MM.1S (cell line): Measurements from ENCODE around the gene SESN2.

Source experiments
- DNase-seq: peaks from one replicate; pipeline ENCODE4 v3.0.0-alpha.2; 2015
- H2AFZ ChIP-seq: fragments of 300-600 bp; sonication (generic); 2 replicates; pipeline ENCODE4 v1.6.0; 2016; ENCODE audit warnings: antibody characterized with exemption, low read length
- H3F3A ChIP-seq: fragments of 300-600 bp; sonication (generic); 2 replicates; pipeline ENCODE4 v1.6.1; 2016; ENCODE audit warnings: mild to moderate bottlenecking, antibody characterized with exemption, low read length, moderate library complexity, mixed read lengths; ENCODE audit not compliant: insufficient read depth
- H3K27ac ChIP-seq: fragments of 300-600 bp; sonication (generic); 2 replicates; pipeline ENCODE4 v1.5.1; 2016; ENCODE audit warnings: mild to moderate bottlenecking, low read length
- H3K27me3 ChIP-seq: fragments of 300-600 bp; sonication (generic); replicated peaks from 2 replicates; pipeline ENCODE4 v1.6.0; 2016; ENCODE audit warnings: low read length; ENCODE audit not compliant: insufficient read depth
- H3K36me3 ChIP-seq: fragments of 300-600 bp; sonication (generic); replicated peaks from 2 replicates; pipeline ENCODE4 v1.6.1; 2016; ENCODE audit warnings: mild to moderate bottlenecking, low read length, mixed read lengths; ENCODE audit not compliant: insufficient read depth
- H3K4me1 ChIP-seq: fragments of 300-600 bp; sonication (generic); 2 replicates; pipeline ENCODE4 v1.6.1; 2016; ENCODE audit warnings: low read length, mixed read lengths
- H3K4me2 ChIP-seq: fragments of 300-600 bp; sonication (generic); 2 replicates; pipeline ENCODE4 v1.6.0; 2016; ENCODE audit warnings: low read depth, low read length
- H3K4me3 ChIP-seq: fragments of 300-600 bp; sonication (generic); 2 replicates; pipeline ENCODE4 v1.5.1; 2016; ENCODE audit warnings: low read length, mixed read lengths
- H3K79me2 ChIP-seq: fragments of 300-600 bp; sonication (generic); 2 replicates; pipeline ENCODE4 v1.6.1; 2016; ENCODE audit warnings: mixed run types, low read length, mixed read lengths
- H3K9ac ChIP-seq: fragments of 300-600 bp; sonication (generic); 2 replicates; pipeline ENCODE4 v1.6.1; 2016; ENCODE audit warnings: low read length, mixed read lengths
- H3K9me2 ChIP-seq: fragments of 300-600 bp; sonication (generic); replicated peaks from 2 replicates; pipeline ENCODE4 v1.6.1; 2016; ENCODE audit warnings: mild to moderate bottlenecking, low read length, mixed read lengths; ENCODE audit not compliant: insufficient read depth
- H3K9me3 ChIP-seq: fragments of 300-600 bp; sonication (generic); replicated peaks from 2 replicates; pipeline ENCODE4 v1.6.1; 2016; ENCODE audit warnings: mild to moderate bottlenecking, low read length, mixed read lengths; ENCODE audit not compliant: insufficient read depth
- H4K20me1 ChIP-seq: fragments of 300-600 bp; sonication (generic); 2 replicates; pipeline ENCODE4 v1.6.1; 2016; ENCODE audit warnings: mild to moderate bottlenecking, low read length, moderate library complexity, mixed read lengths; ENCODE audit not compliant: insufficient read depth
- EZH2 ChIP-seq: fragments of 300-600 bp; sonication (generic); optimal IDR thresholded peaks from 2 replicates; pipeline ENCODE3; 2017; ENCODE audit warnings: low read depth, mild to moderate bottlenecking, antibody characterized with exemption, low read length, mixed read lengths
- EZH2phosphoT487 ChIP-seq: fragments of 300-600 bp; sonication (generic); IDR thresholded peaks from 2 replicates; pipeline ENCODE4 v1.6.1; 2018; ENCODE audit warnings: antibody characterized with exemption, low read length
- TF ChIP-seq, protein P1 (sequence below): fragments of 300-600 bp; sonication (generic); IDR thresholded peaks from 2 replicates; pipeline ENCODE4 v1.5.1; 2016; ENCODE audit warnings: antibody characterized with exemption, low read length, mixed read lengths

SESN2 gene, protein sequence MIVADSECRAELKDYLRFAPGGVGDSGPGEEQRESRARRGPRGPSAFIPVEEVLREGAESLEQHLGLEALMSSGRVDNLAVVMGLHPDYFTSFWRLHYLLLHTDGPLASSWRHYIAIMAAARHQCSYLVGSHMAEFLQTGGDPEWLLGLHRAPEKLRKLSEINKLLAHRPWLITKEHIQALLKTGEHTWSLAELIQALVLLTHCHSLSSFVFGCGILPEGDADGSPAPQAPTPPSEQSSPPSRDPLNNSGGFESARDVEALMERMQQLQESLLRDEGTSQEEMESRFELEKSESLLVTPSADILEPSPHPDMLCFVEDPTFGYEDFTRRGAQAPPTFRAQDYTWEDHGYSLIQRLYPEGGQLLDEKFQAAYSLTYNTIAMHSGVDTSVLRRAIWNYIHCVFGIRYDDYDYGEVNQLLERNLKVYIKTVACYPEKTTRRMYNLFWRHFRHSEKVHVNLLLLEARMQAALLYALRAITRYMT

DNA sequence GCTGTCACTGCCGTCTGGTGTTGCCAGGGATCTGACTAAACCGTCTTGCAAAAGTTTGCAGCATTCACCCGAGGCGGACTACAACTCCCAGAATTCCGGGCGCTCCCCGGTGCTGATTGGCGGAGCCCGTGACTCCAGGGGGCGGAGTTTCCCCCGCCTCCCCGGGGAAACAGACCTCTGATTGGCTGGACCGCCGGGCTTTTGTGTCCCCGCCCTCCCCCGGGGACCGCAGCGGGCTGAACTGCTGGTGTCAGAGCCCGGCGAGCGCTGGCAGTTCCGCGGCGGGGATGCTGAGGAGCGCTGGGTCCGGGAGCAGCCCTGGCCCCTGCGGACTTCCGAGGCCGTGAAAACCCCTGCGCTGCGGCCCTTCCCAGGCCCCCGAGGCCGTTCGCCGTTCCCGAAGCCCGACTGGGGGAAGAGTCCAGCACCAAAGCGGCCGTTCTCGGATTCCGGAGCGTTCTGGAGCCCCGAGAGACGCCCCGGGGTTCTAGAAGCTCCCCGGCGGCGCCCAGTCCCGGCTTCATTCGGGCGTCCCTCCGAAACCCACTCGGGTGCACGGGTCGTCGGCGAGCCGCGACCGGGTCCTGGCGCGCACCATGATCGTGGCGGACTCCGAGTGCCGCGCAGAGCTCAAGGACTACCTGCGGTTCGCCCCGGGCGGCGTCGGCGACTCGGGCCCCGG is at the start of gene SESN2:
Gene SESN2, plus strand, starts transcription at position 267 of the 682 bp plus-strand sequence. Its CDS starts 330 bp downstream, at position 597.
- H3K4me2 ChIP-seq = peak within 1 kb of the TSS; percentile 93
- no peaks in the 10 kb centered on the region for H3F3A ChIP-seq
- H3K27ac ChIP-seq = peak within 1 kb of the TSS; percentile 26; the same call in 1 of the 2 replicates
- H3K27me3 ChIP-seq = no peaks in the 10 kb centered on the region
- H3K9me2 ChIP-seq = no peaks in the 10 kb centered on the region
- TF ChIP-seq, protein P1, sequence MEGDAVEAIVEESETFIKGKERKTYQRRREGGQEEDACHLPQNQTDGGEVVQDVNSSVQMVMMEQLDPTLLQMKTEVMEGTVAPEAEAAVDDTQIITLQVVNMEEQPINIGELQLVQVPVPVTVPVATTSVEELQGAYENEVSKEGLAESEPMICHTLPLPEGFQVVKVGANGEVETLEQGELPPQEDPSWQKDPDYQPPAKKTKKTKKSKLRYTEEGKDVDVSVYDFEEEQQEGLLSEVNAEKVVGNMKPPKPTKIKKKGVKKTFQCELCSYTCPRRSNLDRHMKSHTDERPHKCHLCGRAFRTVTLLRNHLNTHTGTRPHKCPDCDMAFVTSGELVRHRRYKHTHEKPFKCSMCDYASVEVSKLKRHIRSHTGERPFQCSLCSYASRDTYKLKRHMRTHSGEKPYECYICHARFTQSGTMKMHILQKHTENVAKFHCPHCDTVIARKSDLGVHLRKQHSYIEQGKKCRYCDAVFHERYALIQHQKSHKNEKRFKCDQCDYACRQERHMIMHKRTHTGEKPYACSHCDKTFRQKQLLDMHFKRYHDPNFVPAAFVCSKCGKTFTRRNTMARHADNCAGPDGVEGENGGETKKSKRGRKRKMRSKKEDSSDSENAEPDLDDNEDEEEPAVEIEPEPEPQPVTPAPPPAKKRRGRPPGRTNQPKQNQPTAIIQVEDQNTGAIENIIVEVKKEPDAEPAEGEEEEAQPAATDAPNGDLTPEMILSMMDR = no peak
- TF ChIP-seq EZH2phosphoT487 = no peak
- TF ChIP-seq EZH2 = no peak
- H2AFZ ChIP-seq = peak within 1 kb of the TSS; percentile 74
- H3K9ac ChIP-seq = peak within 1 kb of the TSS; percentile 86
- no peaks in the 10 kb centered on the region; the same call in 1 of the 2 replicates for H4K20me1 ChIP-seq
- peaks cover 16% of the 10 kb centered on the region for H3K4me1 ChIP-seq
- no peaks in the 10 kb centered on the region for H3K9me3 ChIP-seq
- H3K36me3 ChIP-seq = no peaks in the 10 kb centered on the region
- H3K4me3 ChIP-seq = peak within 1 kb of the TSS; percentile 99
- DNase-seq = peak; percentile 99
- H3K79me2 ChIP-seq = peaks cover 48% of the 10 kb centered on the region

DNA sequence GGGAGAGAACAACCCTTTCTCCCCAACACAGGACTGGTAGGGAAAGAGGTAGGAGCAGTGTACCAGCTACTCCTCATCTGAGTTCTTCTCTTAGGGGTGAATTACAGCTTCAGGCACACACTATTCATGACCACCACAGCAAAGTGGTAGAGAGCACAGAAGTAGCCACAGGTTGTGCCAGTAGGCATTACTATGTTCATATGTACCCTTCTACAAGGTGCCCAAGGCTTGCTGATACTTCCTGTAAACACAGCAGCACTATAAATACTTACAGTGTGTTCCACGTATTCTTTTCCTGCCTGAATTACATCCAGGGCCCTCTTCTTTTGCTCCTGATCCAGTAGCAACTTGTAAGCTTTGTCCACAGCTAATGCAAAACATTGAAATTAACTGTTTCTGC is 49.6 kb upstream of the SESN2 start:
- no peak overlapping the region for H3K27ac ChIP-seq
- no peaks in the 10 kb centered on the region; the same call in 1 of the 2 replicates for H4K20me1 ChIP-seq
- TF ChIP-seq EZH2 = no peak
- TF ChIP-seq EZH2phosphoT487 = no peak
- TF ChIP-seq, protein P1 = no peak

GRCh38 chr1:28213315-28213714 is 46.0 kb upstream of the SESN2 start:
- H3K27me3 ChIP-seq = no peaks in the 10 kb centered on the region
- peaks cover 21% of the 10 kb centered on the region for H3K79me2 ChIP-seq
- no peak overlapping the region for H3K27ac ChIP-seq
- 0 out of 2 replicates have a peak, but pooled peaks cover 3% of the 10 kb centered on the region for H3F3A ChIP-seq
- H2AFZ ChIP-seq = no peak overlapping the region
- no peaks in the 10 kb centered on the region; the same call in 1 of the 2 replicates for H3K36me3 ChIP-seq
- H3K9me2 ChIP-seq = no peaks in the 10 kb centered on the region
- TF ChIP-seq, protein P1 = no peak
- TF ChIP-seq EZH2phosphoT487 (no peak), EZH2 (no peak)
- DNase-seq = no peak
- no peak overlapping the region for H3K4me3 ChIP-seq
- H3K4me2 ChIP-seq = no peak overlapping the region
- no peak overlapping the region for H3K9ac ChIP-seq
- no peaks in the 10 kb centered on the region; the same call in 1 of the 2 replicates for H4K20me1 ChIP-seq
- no peaks in the 10 kb centered on the region for H3K4me1 ChIP-seq
- H3K9me3 ChIP-seq = no peaks in the 10 kb centered on the region

More for the DNA sequence above, 49.6 kb upstream of the SESN2 start:
- DNase-seq = no peak
- Histone ChIP-seq H3K4me2 (no peak overlapping the region), H3K4me3 (no peak overlapping the region), H3K36me3 (no peaks in the 10 kb centered on the region; the same call in 1 of the 2 replicates), H2AFZ (no peak overlapping the region), H3K27me3 (no peaks in the 10 kb centered on the region), H3K9me2 (no peaks in the 10 kb centered on the region), H3K9ac (no peak overlapping the region), H3K79me2 (peaks cover 12% of the 10 kb centered on the region; the same call in 1 of the 2 replicates), H3F3A (0 out of 2 replicates have a peak, but pooled peaks cover 3% of the 10 kb centered on the region), H3K4me1 (no peaks in the 10 kb centered on the region), H3K9me3 (no peaks in the 10 kb centered on the region)
